Cardiac muscle cell (in vitro differentiated cells and primary cell): ENCODE measurements around the gene ZCWPW2. TPM values are rescaled to one million over a fixed set of nuclear protein-coding genes. Genes with fewer than 3 reads are reported as not detected.

ENCODE experiments used
- DNase-seq, 2 donors: peaks; one replicate each; pipeline versions ENCODE4 v3.0.0 to v3.0.0-alpha.2; 2010 to 2017; ENCODE audit warnings: low read depth in 1 of 2, low spot score in 1 of 2
- H3K27ac ChIP-seq: fragments of 200-600 bp; sonication (generic); 2 replicates; pipeline ENCODE4 v1.5.1; 2016
- H3K27me3 ChIP-seq: fragments of 200-600 bp; sonication (generic); 2 replicates; pipeline ENCODE4 v1.6.0; 2016; ENCODE audit warnings: control low read depth
- H3K36me3 ChIP-seq: fragments of 200-600 bp; sonication (generic); 2 replicates; pipeline ENCODE4 v1.5.1; 2016; ENCODE audit warnings: control low read depth
- H3K4me1 ChIP-seq: fragments of 200-600 bp; sonication (generic); 2 replicates; pipeline ENCODE4 v1.8.1; 2017; ENCODE audit warnings: low read depth, mild to moderate bottlenecking, mixed run types
- H3K4me3 ChIP-seq: fragments of 200-600 bp; sonication (generic); 2 replicates; pipeline ENCODE4 v1.5.1; 2016; ENCODE audit warnings: mild to moderate bottlenecking
- H3K9me3 ChIP-seq: fragments of 200-600 bp; sonication (generic); 2 replicates; pipeline ENCODE4 v1.5.1; 2017; ENCODE audit warnings: low read depth, mild to moderate bottlenecking, control low read depth
- polyA plus RNA-seq: library from polyadenylated mRNA; unstranded; fragments of >200 nt; fragmentation: Nextera tagmentation; extraction: Ambion mirVana; gene quantifications from 2 replicates; pipeline ENCODE4 v1.2.1, GENCODE V29; 2016
- total RNA-seq: library from RNA; depleted of rRNA; stranded (reverse); fragments of >200 nt; gene quantifications from 2 replicates; pipeline ENCODE4 v1.2.3, GENCODE V29; 2016
- TF ChIP-seq, protein P1 (sequence below): IDR thresholded peaks from 2 replicates; pipeline ENCODE4 v1.5.1; 2012; ENCODE audit warnings: low read depth, mild to moderate bottlenecking, low read length

ZCWPW2 gene
- total and polyA plus RNA-seq, 2 experiments from 2014 or later = 0.09 to 2.9 TPM

DNA sequence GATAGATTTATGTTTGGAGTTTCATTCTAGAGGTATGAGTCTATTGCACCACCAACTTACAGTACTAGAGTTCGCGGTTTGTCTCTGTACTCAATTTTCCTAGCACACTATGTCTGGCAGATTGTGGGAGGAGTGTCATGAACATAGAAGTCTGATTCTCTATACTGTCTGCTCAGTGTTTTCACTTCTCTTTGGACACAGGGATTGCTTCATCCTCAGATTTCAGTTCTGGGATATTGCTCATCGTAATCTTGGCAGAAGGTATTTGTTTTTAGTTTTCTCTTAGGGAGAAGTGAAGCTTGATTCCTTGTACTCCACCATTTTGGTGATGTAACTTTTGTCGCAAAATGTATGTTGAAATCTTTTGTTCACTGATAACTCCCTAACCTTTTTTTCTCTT is 27.9 kb downstream of the ZCWPW2 start:
- Histone ChIP-seq H3K4me3 (no peak overlapping the region), H3K9me3 (no peaks in the 10 kb centered on the region), H3K36me3 (no peaks in the 10 kb centered on the region), H3K27me3 (no peaks in the 10 kb centered on the region), H3K4me1 (no peaks in the 10 kb centered on the region), H3K27ac (no peak overlapping the region)
- DNase-seq = peak in 1 of 2 donors; percentile 96
- TF ChIP-seq, protein P1, sequence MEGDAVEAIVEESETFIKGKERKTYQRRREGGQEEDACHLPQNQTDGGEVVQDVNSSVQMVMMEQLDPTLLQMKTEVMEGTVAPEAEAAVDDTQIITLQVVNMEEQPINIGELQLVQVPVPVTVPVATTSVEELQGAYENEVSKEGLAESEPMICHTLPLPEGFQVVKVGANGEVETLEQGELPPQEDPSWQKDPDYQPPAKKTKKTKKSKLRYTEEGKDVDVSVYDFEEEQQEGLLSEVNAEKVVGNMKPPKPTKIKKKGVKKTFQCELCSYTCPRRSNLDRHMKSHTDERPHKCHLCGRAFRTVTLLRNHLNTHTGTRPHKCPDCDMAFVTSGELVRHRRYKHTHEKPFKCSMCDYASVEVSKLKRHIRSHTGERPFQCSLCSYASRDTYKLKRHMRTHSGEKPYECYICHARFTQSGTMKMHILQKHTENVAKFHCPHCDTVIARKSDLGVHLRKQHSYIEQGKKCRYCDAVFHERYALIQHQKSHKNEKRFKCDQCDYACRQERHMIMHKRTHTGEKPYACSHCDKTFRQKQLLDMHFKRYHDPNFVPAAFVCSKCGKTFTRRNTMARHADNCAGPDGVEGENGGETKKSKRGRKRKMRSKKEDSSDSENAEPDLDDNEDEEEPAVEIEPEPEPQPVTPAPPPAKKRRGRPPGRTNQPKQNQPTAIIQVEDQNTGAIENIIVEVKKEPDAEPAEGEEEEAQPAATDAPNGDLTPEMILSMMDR = no peak

DNA sequence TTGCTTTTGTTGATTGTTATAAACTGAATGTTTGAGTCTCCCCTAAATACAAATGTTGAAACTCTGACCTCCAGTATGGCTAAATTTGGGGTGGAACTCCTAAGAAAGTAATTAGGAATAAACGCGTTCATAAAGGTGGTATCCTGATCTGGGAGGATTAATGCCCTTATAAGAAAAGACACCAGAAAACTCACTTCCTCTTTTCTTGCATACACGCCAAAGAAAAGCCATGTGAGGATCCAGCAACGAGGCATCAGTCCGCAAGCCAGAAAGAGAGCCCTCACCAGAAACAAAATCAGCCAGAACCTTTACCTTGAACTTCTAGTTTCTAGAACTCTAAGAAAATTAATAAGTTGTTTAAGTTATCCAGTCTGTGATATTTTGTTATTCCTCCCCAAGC is 37.5 kb downstream of the ZCWPW2 start:
- no peaks in the 10 kb centered on the region for H3K27me3 ChIP-seq
- no peaks in the 10 kb centered on the region for H3K9me3 ChIP-seq
- no peaks in the 10 kb centered on the region for H3K4me1 ChIP-seq
- no peak for DNase-seq
- no peak overlapping the region for H3K27ac ChIP-seq
- H3K4me3 ChIP-seq = no peak overlapping the region
- no peaks in the 10 kb centered on the region for H3K36me3 ChIP-seq
- TF ChIP-seq, protein P1 = no peak

DNA sequence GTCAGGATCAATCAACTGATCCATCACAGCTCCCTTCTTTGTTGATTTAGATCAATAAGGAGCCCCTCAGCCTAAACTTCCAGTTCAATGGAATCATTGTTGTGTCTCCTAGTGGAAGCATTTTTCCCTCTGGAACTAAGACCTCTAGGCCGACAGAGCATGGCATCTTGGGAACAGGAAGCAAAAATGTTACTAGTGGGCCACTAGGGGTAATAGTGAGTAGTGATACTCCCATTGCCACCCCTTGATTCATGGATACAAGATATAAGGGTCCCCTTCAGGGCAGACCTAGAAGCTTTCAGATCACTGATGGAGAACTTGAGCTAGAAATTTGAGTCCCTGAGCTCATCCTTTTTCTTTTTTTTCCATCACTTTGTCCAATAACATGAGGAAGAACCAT is 40.5 kb downstream of the ZCWPW2 start:
- no peaks in the 10 kb centered on the region for H3K4me1 ChIP-seq
- H3K9me3 ChIP-seq = no peaks in the 10 kb centered on the region
- no peak for DNase-seq
- TF ChIP-seq, protein P1 = no peak
- H3K36me3 ChIP-seq = no peaks in the 10 kb centered on the region
- H3K27me3 ChIP-seq = no peaks in the 10 kb centered on the region
- no peak overlapping the region for H3K4me3 ChIP-seq
- no peak overlapping the region for H3K27ac ChIP-seq

DNA sequence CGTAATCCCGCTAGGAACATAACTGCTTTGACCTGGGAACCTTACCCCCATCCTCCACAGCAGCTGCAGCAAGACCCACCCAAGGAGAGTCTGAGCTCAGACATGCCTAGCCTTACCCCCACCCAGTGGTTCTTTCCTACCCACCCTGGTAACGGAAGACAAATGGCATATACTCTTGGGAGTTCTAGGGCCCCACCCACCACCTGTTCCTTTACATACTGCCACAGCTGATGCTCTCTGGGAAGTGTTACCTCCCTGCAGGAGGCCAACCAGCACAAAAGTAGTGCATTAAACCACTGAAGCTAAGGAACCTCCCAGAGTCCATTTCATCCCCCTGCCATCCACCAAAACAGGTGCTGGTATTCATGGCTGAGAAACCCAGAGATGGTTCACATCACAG is 50.7 kb downstream of the ZCWPW2 start:
- TF ChIP-seq, protein P1 = no peak
- H3K4me1 ChIP-seq = no peaks in the 10 kb centered on the region
- no peak overlapping the region for H3K27ac ChIP-seq
- no peaks in the 10 kb centered on the region for H3K36me3 ChIP-seq
- no peaks in the 10 kb centered on the region for H3K27me3 ChIP-seq
- no peak for DNase-seq
- no peak overlapping the region for H3K4me3 ChIP-seq
- H3K9me3 ChIP-seq = no peaks in the 10 kb centered on the region

DNA sequence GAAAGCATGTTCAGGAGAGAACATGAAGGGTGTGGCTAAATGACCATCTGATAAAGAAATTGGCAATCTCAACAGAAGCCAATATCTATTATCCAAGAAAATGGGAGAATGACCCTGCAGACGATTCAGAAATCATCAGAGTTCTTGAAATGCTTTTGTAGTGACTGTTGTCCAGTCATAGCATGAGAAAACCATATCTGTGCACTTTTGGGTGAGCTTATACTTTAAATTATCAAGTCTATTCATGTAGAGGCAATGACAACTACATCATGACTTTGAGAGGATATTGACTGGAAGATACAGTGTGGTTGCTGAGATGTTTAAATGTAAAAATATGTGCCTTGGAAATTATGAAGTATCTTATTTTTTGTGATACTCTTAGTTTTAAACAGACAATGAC is 57.7 kb downstream of the ZCWPW2 start:
- TF ChIP-seq, protein P1 = no peak
- no peaks in the 10 kb centered on the region for H3K36me3 ChIP-seq
- DNase-seq = no peak
- no peaks in the 10 kb centered on the region for H3K27me3 ChIP-seq
- H3K4me3 ChIP-seq = no peak overlapping the region
- no peaks in the 10 kb centered on the region for H3K9me3 ChIP-seq
- no peak overlapping the region for H3K27ac ChIP-seq
- H3K4me1 ChIP-seq = no peaks in the 10 kb centered on the region

DNA sequence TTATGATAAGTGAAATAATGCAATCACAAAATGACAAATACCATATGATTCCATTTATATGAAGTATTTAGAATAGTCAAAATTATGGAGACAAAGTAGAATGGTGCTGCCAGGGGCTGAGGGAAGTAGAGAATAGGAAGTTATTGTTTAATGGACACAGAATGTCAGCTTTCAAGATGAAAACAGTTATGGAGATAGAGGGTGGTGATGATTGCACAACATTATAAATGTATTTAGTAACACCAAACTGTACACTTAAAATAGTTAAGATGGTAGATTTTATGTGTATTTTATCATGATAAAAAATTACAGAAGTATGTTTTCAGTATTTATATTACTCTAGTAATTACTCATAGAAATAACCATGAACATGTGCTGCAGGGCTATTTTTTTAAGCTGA is 100.9 kb downstream of the ZCWPW2 start:
- TF ChIP-seq, protein P1 = no peak
- no peaks in the 10 kb centered on the region for H3K4me1 ChIP-seq
- no peaks in the 10 kb centered on the region for H3K36me3 ChIP-seq
- no peak for DNase-seq
- H3K4me3 ChIP-seq = no peak overlapping the region
- H3K27me3 ChIP-seq = no peaks in the 10 kb centered on the region
- no peaks in the 10 kb centered on the region for H3K9me3 ChIP-seq
- no peak overlapping the region for H3K27ac ChIP-seq
